Colonic mucosa (tissue), 4 donors: ENCODE results near the gene ABCG1. TPM values are rescaled to one million over a fixed set of nuclear protein-coding genes. Genes with fewer than 3 reads are reported as not detected.
A peak's percentile ranks its signal among the peaks of the same experiment; 100 is the strongest.
"Not testable (repeated sequence)": the region's sequence is repeated elsewhere in the genome, so short reads cannot be mapped to it uniquely, and the experiment has no call there.

Experiments used
- DNase-seq: peaks from one replicate; pipeline ENCODE4 v3.0.0-alpha.2; 2020
- H3K27ac ChIP-seq: fragments of 200-600 bp; one replicate; pipeline ENCODE4 v1.8.0; 2021
- H3K27me3 ChIP-seq: fragments of 200-600 bp; one replicate; pipeline ENCODE4 v1.8.0; 2021
- H3K36me3 ChIP-seq: fragments of 200-600 bp; one replicate; pipeline ENCODE4 v1.8.0; 2021
- H3K4me1 ChIP-seq: fragments of 200-600 bp; one replicate; pipeline ENCODE4 v1.8.0; 2021; ENCODE audit warnings: mild to moderate bottlenecking
- H3K4me3 ChIP-seq: fragments of 200-600 bp; one replicate; pipeline ENCODE4 v1.8.0; 2021
- H3K9ac ChIP-seq, 2 donors: one replicate each; pipeline ENCODE4 v1.7.0; 2013; ENCODE audit warnings: control low read depth in 2 of 2, low read depth in 2 of 2, low read length in 2 of 2
- H3K9me3 ChIP-seq: fragments of 200-600 bp; one replicate; pipeline ENCODE4 v1.8.0; 2021
- intact Hi-C: fragments of 100-400 bp; cut with DNase I; formaldehyde crosslinking; loops from one replicate; pipeline ENCODE4 v1.14.1; 2022
- total RNA-seq, 2 donors: library from RNA; stranded (reverse); fragmentation: NEBNext Ultra II Directional in 1 of 2; extraction: Animal tissue kit (Norgen Biotek cat#: 25700) in 1 of 2; gene quantifications; one replicate each; pipeline ENCODE4 v1.2.1, GENCODE V29; 2021
- TF ChIP-seq, protein P1 (sequence below): fragments of 200-600 bp; IDR thresholded peaks from one replicate; pipeline ENCODE4 v1.8.0; 2022; ENCODE audit warnings: antibody characterized with exemption, mild to moderate bottlenecking
- donor health status: healthy.
- donor health status: DM: no; HTN: no; CAD: no.
- donor health status: DM: no; HTN: no; CAD: no.

Gene ABCG1
- total RNA-seq, 2 donors from 2014 or later: 13.8 to 60.0 TPM

DNA sequence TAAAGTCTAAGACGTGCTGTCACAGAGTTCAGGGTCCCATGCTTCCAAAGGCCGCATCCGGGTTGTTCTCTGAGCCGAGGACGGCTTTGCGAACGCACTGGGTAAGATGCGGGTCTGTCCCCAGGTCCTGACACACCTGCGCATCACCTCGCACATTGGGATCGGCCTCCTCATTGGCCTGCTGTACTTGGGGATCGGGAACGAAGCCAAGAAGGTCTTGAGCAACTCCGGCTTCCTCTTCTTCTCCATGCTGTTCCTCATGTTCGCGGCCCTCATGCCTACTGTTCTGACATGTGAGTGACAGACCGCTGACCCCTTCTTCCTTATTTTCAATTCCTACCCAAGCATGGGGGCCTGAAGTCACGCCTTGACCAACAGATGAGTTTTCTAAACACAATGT is 71.0 kb downstream of the ABCG1 start:
- H3K4me1 ChIP-seq: no peaks in the 10 kb centered on the region
- TF ChIP-seq, protein P1, sequence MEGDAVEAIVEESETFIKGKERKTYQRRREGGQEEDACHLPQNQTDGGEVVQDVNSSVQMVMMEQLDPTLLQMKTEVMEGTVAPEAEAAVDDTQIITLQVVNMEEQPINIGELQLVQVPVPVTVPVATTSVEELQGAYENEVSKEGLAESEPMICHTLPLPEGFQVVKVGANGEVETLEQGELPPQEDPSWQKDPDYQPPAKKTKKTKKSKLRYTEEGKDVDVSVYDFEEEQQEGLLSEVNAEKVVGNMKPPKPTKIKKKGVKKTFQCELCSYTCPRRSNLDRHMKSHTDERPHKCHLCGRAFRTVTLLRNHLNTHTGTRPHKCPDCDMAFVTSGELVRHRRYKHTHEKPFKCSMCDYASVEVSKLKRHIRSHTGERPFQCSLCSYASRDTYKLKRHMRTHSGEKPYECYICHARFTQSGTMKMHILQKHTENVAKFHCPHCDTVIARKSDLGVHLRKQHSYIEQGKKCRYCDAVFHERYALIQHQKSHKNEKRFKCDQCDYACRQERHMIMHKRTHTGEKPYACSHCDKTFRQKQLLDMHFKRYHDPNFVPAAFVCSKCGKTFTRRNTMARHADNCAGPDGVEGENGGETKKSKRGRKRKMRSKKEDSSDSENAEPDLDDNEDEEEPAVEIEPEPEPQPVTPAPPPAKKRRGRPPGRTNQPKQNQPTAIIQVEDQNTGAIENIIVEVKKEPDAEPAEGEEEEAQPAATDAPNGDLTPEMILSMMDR: no peak
- no peaks in the 10 kb centered on the region for H3K27me3 ChIP-seq
- no peak overlapping the region for H3K27ac ChIP-seq
- H3K4me3 ChIP-seq: no peak overlapping the region
- intact Hi-C loops: no loop called here
- DNase-seq: peak; percentile 30
- no peak overlapping the region for H3K9ac ChIP-seq
- no peaks in the 10 kb centered on the region for H3K9me3 ChIP-seq
- H3K36me3 ChIP-seq: no peaks in the 10 kb centered on the region

DNA sequence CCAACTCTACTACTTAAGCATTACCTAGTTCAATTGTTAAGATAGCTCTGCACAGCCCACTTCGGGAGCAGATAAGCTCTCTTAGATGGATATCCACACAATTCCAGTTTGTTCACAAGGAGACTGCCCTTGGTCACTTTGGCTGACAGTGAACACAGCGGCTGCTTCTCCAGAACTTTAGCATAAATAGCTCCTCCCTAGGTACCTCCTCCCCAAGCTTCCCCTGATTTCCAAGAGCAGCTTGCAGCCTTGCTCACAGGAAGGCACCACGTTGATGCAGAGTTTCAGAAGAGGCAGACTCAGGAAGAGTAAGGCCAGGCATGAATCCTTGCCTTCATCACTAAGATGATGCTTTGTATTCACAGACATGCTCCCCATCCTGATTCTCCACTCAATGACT is 71.6 kb downstream of the ABCG1 start:
- Histone ChIP-seq H3K27me3 (no peaks in the 10 kb centered on the region), H3K9ac (no peak overlapping the region), H3K36me3 (no peaks in the 10 kb centered on the region), H3K4me3 (no peak overlapping the region), H3K9me3 (no peaks in the 10 kb centered on the region), H3K4me1 (no peaks in the 10 kb centered on the region), H3K27ac (no peak overlapping the region)
- TF ChIP-seq, protein P1: no peak
- DNase-seq: no peak
- intact Hi-C loops: no loop called here

DNA sequence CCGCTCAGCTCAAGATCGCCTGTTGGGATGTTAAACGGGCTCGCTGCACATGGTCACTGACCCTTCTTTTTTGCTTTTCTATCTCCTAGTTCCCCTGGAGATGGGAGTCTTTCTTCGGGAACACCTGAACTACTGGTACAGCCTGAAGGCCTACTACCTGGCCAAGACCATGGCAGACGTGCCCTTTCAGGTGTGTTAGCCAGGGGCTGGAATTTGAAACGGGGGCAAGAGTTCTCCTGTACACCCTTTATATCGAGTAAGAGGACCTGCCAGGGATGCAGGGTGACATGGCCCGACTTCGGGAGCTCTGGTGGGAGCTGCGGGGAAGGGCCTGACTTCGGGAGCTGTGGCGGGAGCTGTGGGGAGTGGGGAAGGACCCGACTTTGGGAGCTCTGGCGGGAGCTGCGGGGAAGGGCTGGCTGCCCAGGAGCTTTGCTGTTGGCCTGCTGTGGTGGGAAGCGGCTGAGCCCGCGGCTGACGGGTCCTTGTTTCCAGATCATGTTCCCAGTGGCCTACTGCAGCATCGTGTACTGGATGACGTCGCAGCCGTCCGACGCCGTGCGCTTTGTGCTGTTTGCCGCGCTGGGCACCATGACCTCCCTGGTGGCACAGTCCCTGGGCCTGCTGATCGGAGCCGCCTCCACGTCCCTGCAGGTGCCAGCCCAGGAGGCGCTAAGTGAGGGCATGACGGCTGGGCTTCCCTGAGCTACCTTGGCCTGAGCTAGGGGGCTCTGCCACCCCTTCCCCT is 72.2 kb downstream of the ABCG1 start:
- no peak for DNase-seq
- no peak overlapping the region for H3K9ac ChIP-seq
- intact Hi-C loops: no loop called here
- no peaks in the 10 kb centered on the region for H3K4me1 ChIP-seq
- TF ChIP-seq, protein P1: no peak
- H3K27me3 ChIP-seq: no peaks in the 10 kb centered on the region
- H3K27ac ChIP-seq: no peak overlapping the region
- H3K36me3 ChIP-seq: no peaks in the 10 kb centered on the region
- H3K4me3 ChIP-seq: no peak overlapping the region
- H3K9me3 ChIP-seq: no peaks in the 10 kb centered on the region

DNA sequence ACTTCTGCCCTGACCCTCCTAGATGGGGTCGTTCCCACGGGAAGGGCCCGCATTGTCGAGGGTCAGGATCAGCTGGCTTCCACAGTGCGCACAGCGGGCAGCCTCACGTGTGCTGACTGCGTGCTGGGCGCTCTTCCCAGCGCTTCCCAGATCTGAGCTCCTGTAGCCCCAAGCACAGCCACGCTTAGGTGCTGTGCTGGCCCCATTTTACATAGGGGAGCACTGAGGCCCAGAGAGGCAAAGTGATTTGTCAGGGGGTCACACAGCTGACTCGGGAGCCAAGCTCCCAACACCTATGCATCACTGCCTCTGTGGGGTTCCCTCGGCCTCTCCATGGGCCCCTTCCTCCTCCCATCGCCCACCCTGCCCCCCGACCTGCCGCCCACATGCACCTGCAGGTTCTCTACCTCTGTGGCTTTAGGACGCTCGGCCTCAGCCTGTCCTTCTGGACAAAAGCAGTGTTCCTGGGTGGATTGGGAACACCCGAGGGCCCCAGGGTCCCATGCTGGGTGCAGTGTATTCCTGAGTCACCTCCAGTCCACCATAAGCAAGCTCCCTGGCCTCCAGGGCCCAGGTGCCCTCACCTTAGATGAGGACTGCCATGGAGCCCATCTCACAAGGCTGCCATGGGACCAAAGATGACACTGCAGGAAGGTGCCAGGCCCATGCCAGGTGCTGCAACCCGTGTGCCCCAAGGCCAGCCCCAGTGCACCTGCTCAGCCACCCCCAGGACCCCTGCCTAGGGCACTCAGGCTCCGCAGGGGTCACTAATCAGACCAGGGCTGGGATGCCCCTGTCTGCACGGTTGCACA is 73.0 kb downstream of the ABCG1 start:
- Histone ChIP-seq H3K27me3 (no peaks in the 10 kb centered on the region), H3K4me1 (no peaks in the 10 kb centered on the region), H3K4me3 (no peak overlapping the region), H3K9ac (no peak overlapping the region), H3K36me3 (no peaks in the 10 kb centered on the region), H3K27ac (no peak overlapping the region), H3K9me3 (no peaks in the 10 kb centered on the region)
- DNase-seq: no peak
- intact Hi-C loops: no loop called here
- TF ChIP-seq, protein P1: no peak

DNA sequence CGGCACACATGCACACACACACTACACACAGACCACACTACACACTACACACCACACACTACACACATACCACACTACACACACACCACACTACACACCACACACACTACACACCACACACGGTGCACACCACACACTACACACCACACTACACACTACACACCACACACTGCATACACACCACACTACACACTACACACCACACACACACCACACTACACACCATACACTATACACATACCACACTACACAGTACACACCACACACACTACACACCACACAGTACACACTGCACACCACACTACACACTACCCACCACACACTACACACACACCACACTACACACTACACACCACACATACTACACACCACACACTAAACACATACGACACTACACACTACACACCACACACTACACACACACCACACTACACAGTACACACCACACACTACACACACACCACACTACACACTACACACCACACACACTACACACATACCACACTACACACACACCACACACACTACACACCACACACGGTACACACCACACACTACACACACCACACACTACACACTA is 73.7 kb downstream of the ABCG1 start:
- H3K27me3 ChIP-seq, H3K9ac ChIP-seq, intact Hi-C loops, H3K9me3 ChIP-seq, H3K4me3 ChIP-seq, H3K36me3 ChIP-seq, H3K4me1 ChIP-seq, DNase-seq, H3K27ac ChIP-seq: not testable (repeated sequence)
